ENCODE results near the gene CDK12.

DNA sequence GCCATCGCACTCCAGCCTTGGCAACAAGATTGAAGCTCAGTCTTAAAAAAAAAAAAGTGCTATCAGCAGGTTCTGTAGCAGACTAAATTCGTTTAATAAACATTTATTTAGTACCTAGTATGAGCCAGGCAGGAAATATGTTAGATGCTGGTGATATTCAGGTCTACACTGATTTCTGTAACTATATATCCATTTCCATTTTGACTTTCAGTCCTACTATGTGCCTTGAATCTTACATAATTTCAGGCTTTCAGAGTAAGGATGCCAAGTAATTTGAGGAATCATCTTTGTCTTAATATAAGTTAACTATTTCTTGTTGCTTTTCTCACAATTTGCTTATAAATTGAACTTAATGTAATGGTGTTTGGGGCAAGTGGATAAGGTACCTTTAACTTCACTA lies 46.2 kb downstream of the CDK12 start:
- TF ChIP-seq, protein P1, sequence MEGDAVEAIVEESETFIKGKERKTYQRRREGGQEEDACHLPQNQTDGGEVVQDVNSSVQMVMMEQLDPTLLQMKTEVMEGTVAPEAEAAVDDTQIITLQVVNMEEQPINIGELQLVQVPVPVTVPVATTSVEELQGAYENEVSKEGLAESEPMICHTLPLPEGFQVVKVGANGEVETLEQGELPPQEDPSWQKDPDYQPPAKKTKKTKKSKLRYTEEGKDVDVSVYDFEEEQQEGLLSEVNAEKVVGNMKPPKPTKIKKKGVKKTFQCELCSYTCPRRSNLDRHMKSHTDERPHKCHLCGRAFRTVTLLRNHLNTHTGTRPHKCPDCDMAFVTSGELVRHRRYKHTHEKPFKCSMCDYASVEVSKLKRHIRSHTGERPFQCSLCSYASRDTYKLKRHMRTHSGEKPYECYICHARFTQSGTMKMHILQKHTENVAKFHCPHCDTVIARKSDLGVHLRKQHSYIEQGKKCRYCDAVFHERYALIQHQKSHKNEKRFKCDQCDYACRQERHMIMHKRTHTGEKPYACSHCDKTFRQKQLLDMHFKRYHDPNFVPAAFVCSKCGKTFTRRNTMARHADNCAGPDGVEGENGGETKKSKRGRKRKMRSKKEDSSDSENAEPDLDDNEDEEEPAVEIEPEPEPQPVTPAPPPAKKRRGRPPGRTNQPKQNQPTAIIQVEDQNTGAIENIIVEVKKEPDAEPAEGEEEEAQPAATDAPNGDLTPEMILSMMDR (IDR thresholded peaks at IDR 0.05): no peak
- no peak for TF ChIP-seq POLR2A (IDR thresholded peaks at IDR 0.05)
